ENCODE results near the gene SLC35G3. TPM values are rescaled to one million over a fixed set of nuclear protein-coding genes. Genes with fewer than 3 reads are reported as not detected.
A peak's percentile ranks its signal among the peaks of the same experiment; 100 is the strongest.

The SLC35G3 gene
- polyA plus RNA-seq, 1 of the 3 experiments (the other 2 are of a cell fraction): not detected

- TF ChIP-seq IRF3 (IDR thresholded peaks at IDR 0.05; ENCODE audit: low read depth, low read length): no peak
- TF ChIP-seq GABPA (IDR thresholded peaks at IDR 0.05; ENCODE audit: low read depth): peak; percentile 73
- TF ChIP-seq MXI1 (IDR thresholded peaks at IDR 0.05; ENCODE audit: low read depth, low read length): no peak
- TF ChIP-seq REST (IDR thresholded peaks at IDR 0.05; ENCODE audit: low read depth, low read length): no peak
Observed at GRCh38 chr17:35242805-35243560, 48.8 kb upstream of the SLC35G3 start, which contains the start of gene SLFN5 (continued).

- H2AFZ ChIP-seq (ENCODE audit: low read depth): peak overlapping the region; percentile 98; the same call in 1 of the 2 replicates
Observed at GRCh38 chr17:35242158-35242804, 48.1 kb upstream of the SLC35G3 start.

More at GRCh38 chr17:35242158-35242804, 48.1 kb upstream of the SLC35G3 start:
- H3F3A ChIP-seq (replicated peaks; ENCODE audit: insufficient read depth): peaks cover 25% of the 10 kb centered on the region
- WGBS (ENCODE audit: low lambda C conversion rate): 9% methylated on average over 31 of the region's 43 CpGs
- CTCF ChIA-PET: no interaction called here
- H3K27me3 ChIP-seq (ENCODE audit: insufficient read depth): no peaks in the 10 kb centered on the region
- H3K79me2 ChIP-seq (ENCODE audit: insufficient read depth): peaks cover 11% of the 10 kb centered on the region
- POLR2A ChIA-PET: no interaction called here
- H3K4me2 ChIP-seq: peak overlapping the region; percentile 94
- DNase-seq: peak; percentile 41
- peak overlapping the region; percentile 95 for H3K9ac ChIP-seq
- peak overlapping the region in 1 of 2 experiments; percentile 99; a peak in 2 of 4 replicates for H3K27ac ChIP-seq (ENCODE audit: low read depth in 2 of 2, low read length in 1 of 2)
- no peaks in the 10 kb centered on the region for H3K9me3 ChIP-seq
- H4K20me1 ChIP-seq (ENCODE audit: insufficient read depth): no peaks in the 10 kb centered on the region; the same call in 1 of the 2 replicates
- peak overlapping the region; percentile 64 to 99 for H3K4me3 ChIP-seq (ENCODE audit: low read depth in 2 of 2, low read length in 1 of 2)
- no peaks in the 10 kb centered on the region for H3K9me2 ChIP-seq
- 0 out of 2 replicates have a peak, but pooled peaks have one; percentile 27 for TF ChIP-seq CTCF (IDR thresholded peaks at IDR 0.05)
- TF ChIP-seq RFX5 (IDR thresholded peaks at IDR 0.05; ENCODE audit: low read length): no peak
- no peak for TF ChIP-seq RCOR1 (IDR thresholded peaks at IDR 0.05; ENCODE audit: low read length)
- peaks cover 0 to 11% of the 10 kb centered on the region in 2 experiments; a peak in 1 of 4 replicates for H3K4me1 ChIP-seq (ENCODE audit: control insufficient read depth in 1 of 2, insufficient read depth in 2 of 2, low read depth in 1 of 2, low read length in 1 of 2)
- peaks cover 0 to 2% of the 10 kb centered on the region in 2 experiments for H3K36me3 ChIP-seq (replicated peaks in 1 of 2; ENCODE audit: control insufficient read depth in 1 of 2, insufficient read depth in 2 of 2, low read length in 1 of 2)
